H9 (cell line): ENCODE data around the gene POU2F1. TPM values are rescaled to one million over a fixed set of nuclear protein-coding genes. Genes with fewer than 3 reads are reported as not detected.

ENCODE experiments used
- DNase-seq: peaks from one replicate; pipeline ENCODE4 v3.0.0-alpha.2; 2017
- H2AFZ ChIP-seq: one replicate; pipeline ENCODE4 v1.6.1; 2013; ENCODE audit warnings: mild to moderate bottlenecking, low read length, control low read depth, moderate library complexity
- H2AK5ac ChIP-seq: 2 replicates; pipeline ENCODE4 v1.6.1; 2013; ENCODE audit warnings: low read length, control low read depth, mixed read lengths; ENCODE audit not compliant: insufficient read length
- H2BK120ac ChIP-seq: one replicate; pipeline ENCODE4 v1.6.1; 2013; ENCODE audit warnings: low read depth, mild to moderate bottlenecking, low read length, control low read depth, inconsistent platforms; ENCODE audit not compliant: poor library complexity, severe bottlenecking
- H2BK12ac ChIP-seq: 2 replicates; pipeline ENCODE4 v1.6.1; 2013; ENCODE audit warnings: low read length, control low read depth, mixed read lengths, low read depth; ENCODE audit not compliant: insufficient read length
- H2BK15ac ChIP-seq: 2 replicates; pipeline ENCODE4 v1.6.1; 2013; ENCODE audit warnings: low read depth, low read length, control low read depth
- H2BK20ac ChIP-seq: one replicate; pipeline ENCODE4 v1.6.1; 2013; ENCODE audit warnings: low read depth, mild to moderate bottlenecking, low read length, control low read depth, inconsistent platforms; ENCODE audit not compliant: poor library complexity, severe bottlenecking
- H2BK5ac ChIP-seq: 2 replicates; pipeline ENCODE4 v1.6.1; 2013; ENCODE audit warnings: low read length, control low read depth, mixed read lengths; ENCODE audit not compliant: insufficient read length
- H3K14ac ChIP-seq: 2 replicates; pipeline ENCODE4 v1.6.1; 2013; ENCODE audit warnings: low read length, control low read depth; ENCODE audit not compliant: insufficient read depth
- H3K18ac ChIP-seq: 2 replicates; pipeline ENCODE4 v1.6.1; 2013; ENCODE audit warnings: low read depth, mild to moderate bottlenecking, mixed read lengths, low read length, control low read depth; ENCODE audit not compliant: insufficient read length
- H3K23ac ChIP-seq: 2 replicates; pipeline ENCODE4 v1.6.1; 2013; ENCODE audit warnings: low read length, control low read depth, mixed read lengths, low read depth; ENCODE audit not compliant: insufficient read length
- H3K23me2 ChIP-seq: 2 replicates; pipeline ENCODE4 v1.6.1; 2013; ENCODE audit warnings: low read depth, mild to moderate bottlenecking, mixed read lengths, low read length, control low read depth; ENCODE audit not compliant: insufficient read length, poor library complexity, severe bottlenecking
- H3K27ac ChIP-seq: 2 replicates; pipeline ENCODE4 v1.5.1; 2013; ENCODE audit warnings: low read length, control low read depth, mixed read lengths, low read depth; ENCODE audit not compliant: insufficient read length
- H3K27me3 ChIP-seq: 2 replicates; pipeline ENCODE4 v1.6.1; 2013; ENCODE audit warnings: low read length, control low read depth, inconsistent platforms; ENCODE audit not compliant: insufficient read depth
- H3K4ac ChIP-seq: 2 replicates; pipeline ENCODE4 v1.6.1; 2013; ENCODE audit warnings: low read depth, mild to moderate bottlenecking, control low read depth, inconsistent platforms, low read length, moderate library complexity
- H3K4me1 ChIP-seq: 2 replicates; pipeline ENCODE4 v1.6.1; 2013; ENCODE audit warnings: low read length, control low read depth, inconsistent platforms; ENCODE audit not compliant: insufficient read depth
- H3K4me2 ChIP-seq: 2 replicates; pipeline ENCODE4 v1.6.1; 2013; ENCODE audit warnings: low read length, control low read depth, mixed read lengths; ENCODE audit not compliant: insufficient read length, insufficient read depth
- H3K56ac ChIP-seq: 2 replicates; pipeline ENCODE4 v1.6.1; 2013; ENCODE audit warnings: low read depth, mild to moderate bottlenecking, mixed read lengths, low read length, control low read depth; ENCODE audit not compliant: insufficient read length
- H3K79me1 ChIP-seq: 2 replicates; pipeline ENCODE4 v1.6.1; 2013; ENCODE audit warnings: low read depth, mild to moderate bottlenecking, moderate library complexity, low read length, control low read depth, inconsistent platforms; ENCODE audit not compliant: insufficient read depth, poor library complexity, severe bottlenecking
- H3K79me2 ChIP-seq: 2 replicates; pipeline ENCODE4 v1.6.1; 2013; ENCODE audit warnings: low read length, control low read depth, inconsistent platforms; ENCODE audit not compliant: insufficient read depth
- H3K9ac ChIP-seq: 2 replicates; pipeline ENCODE4 v1.6.1; 2013; ENCODE audit warnings: low read length, control low read depth, mixed read lengths; ENCODE audit not compliant: insufficient read length; ENCODE audit errors: extremely low read depth
- H3K9me3 ChIP-seq: one replicate; pipeline ENCODE4 v1.6.1; 2013; ENCODE audit warnings: low read depth, low read length, inconsistent platforms; ENCODE audit not compliant: control insufficient read depth
- H3T11ph ChIP-seq: one replicate; pipeline ENCODE4 v1.6.1; 2013; ENCODE audit warnings: mild to moderate bottlenecking, low read length, control low read depth, inconsistent platforms
- H4K20me1 ChIP-seq: one replicate; pipeline ENCODE4 v1.6.1; 2013; ENCODE audit not compliant: control insufficient read depth, insufficient read length, insufficient read depth
- H4K5ac ChIP-seq: 2 replicates; pipeline ENCODE4 v1.6.1; 2013; ENCODE audit warnings: low read depth, mild to moderate bottlenecking, mixed read lengths, low read length, control low read depth; ENCODE audit not compliant: insufficient read length
- H4K8ac ChIP-seq: replicated peaks from 2 replicates; pipeline ENCODE4 v1.6.1; 2013; ENCODE audit warnings: low read length, control low read depth, mixed read lengths, low read depth; ENCODE audit not compliant: insufficient read length
- H4K91ac ChIP-seq: 2 replicates; pipeline ENCODE4 v1.6.1; 2013; ENCODE audit warnings: low read depth, mild to moderate bottlenecking, moderate library complexity, mixed read lengths, low read length, control low read depth; ENCODE audit not compliant: insufficient read length
- H3K27ac Mint-ChIP-seq, 3 experiments: 2 replicates in 2 of 3; 3 replicates in 1 of 3; pipeline ENCODE4 v1.8.0; 2020 to 2021; ENCODE audit warnings: mixed read lengths in 3 of 3, mild to moderate bottlenecking in 1 of 3, moderate library complexity in 1 of 3
- H3K27me3 Mint-ChIP-seq: 2 replicates; pipeline ENCODE4 v1.8.0; 2021; ENCODE audit warnings: low read depth, mild to moderate bottlenecking, moderate library complexity, mixed read lengths
- H3K36me3 Mint-ChIP-seq, 3 experiments: 2 replicates in 2 of 3; 3 replicates in 1 of 3; pipeline ENCODE4 v1.8.0; 2020 to 2021; ENCODE audit warnings: low read depth in 3 of 3, mixed read lengths in 3 of 3; ENCODE audit not compliant: insufficient read depth in 1 of 3
- H3K4me1 Mint-ChIP-seq, 2 experiments: 2 replicates each; pipeline ENCODE4 v1.8.0; 2020; ENCODE audit warnings: mixed read lengths in 2 of 2
- H3K4me3 Mint-ChIP-seq, 2 experiments: 2 replicates in 1 of 2; 3 replicates in 1 of 2; pipeline ENCODE4 v1.8.0; 2020 to 2021; ENCODE audit warnings: mild to moderate bottlenecking in 2 of 2, mixed read lengths in 2 of 2, moderate library complexity in 1 of 2
- H3K9me3 Mint-ChIP-seq, 2 experiments: 2 replicates in 1 of 2; 3 replicates in 1 of 2; pipeline ENCODE4 v1.8.0; 2020; ENCODE audit warnings: mild to moderate bottlenecking in 2 of 2, mixed read lengths in 2 of 2, moderate library complexity in 1 of 2
- CTCF ChIP-seq: fragments of 200-600 bp; sonication (generic); conservative IDR thresholded peaks from 3 replicates; pipeline ENCODE4 v1.8.0; 2021; ENCODE audit warnings: antibody characterized with exemption, mild to moderate bottlenecking
- WGBS: extraction: QIAGEN DNeasy Blood & Tissue Kit; methylation state at CpG from one replicate; pipeline ENCODE4 v1.1.7; 2013; ENCODE audit warnings: missing lambda C conversion rate, low lambda C conversion rate, mixed read lengths; ENCODE audit not compliant: insufficient read length; ENCODE audit errors: extremely low coverage; 5-methylcytosine and 5-hydroxymethylcytosine counted together
- total RNA-seq: library from RNA; stranded (reverse); gene quantifications from 2 replicates; pipeline ENCODE4 v1.2.1, GENCODE V29; 2021

The POU2F1 gene
- total RNA-seq, 1 experiment from 2014 or later: 62.5 TPM

- Histone ChIP-seq H4K20me1 (no peaks in the 10 kb centered on the region), H3K9me3 (peaks cover 31% of the 10 kb centered on the region), H2BK5ac (no peak overlapping the region), H4K8ac (no peak overlapping the region), H3K79me2 (peaks cover 4% of the 10 kb centered on the region; the same call in 1 of the 2 replicates), H3K79me1 (peaks cover 8% of the 10 kb centered on the region), H3K4me2 (no peak overlapping the region), H3K23ac (no peak overlapping the region), H3K4ac (no peak overlapping the region), H3K27ac (no peak overlapping the region), H3K23me2 (no peaks in the 10 kb centered on the region), H2BK15ac (no peak overlapping the region), H2BK20ac (no peak overlapping the region), H3K4me1 (no peaks in the 10 kb centered on the region), H4K5ac (no peak overlapping the region), H3K18ac (no peak overlapping the region), H3T11ph (no peak overlapping the region), H2BK12ac (no peak overlapping the region), H2AK5ac (no peak overlapping the region), H2AFZ (no peak overlapping the region), H3K14ac (no peak overlapping the region), H4K91ac (no peak overlapping the region), H3K27me3 (no peaks in the 10 kb centered on the region), H2BK120ac (no peak overlapping the region), H3K56ac (no peak overlapping the region), H3K9ac (no peak overlapping the region)
- H3K4me1 Mint-ChIP-seq: peaks cover 9% of the 10 kb centered on the region in 2 experiments
- peaks cover 70 to 86% (median 82%) of the 10 kb centered on the region in 3 experiments for H3K36me3 Mint-ChIP-seq
- no peaks in the 10 kb centered on the region; the same call in 1 of the 2 replicates for H3K27me3 Mint-ChIP-seq
- H3K27ac Mint-ChIP-seq: no peak overlapping the region
- no peak for DNase-seq
- TF ChIP-seq CTCF: no peak
- H3K4me3 Mint-ChIP-seq: no peak overlapping the region
- peaks cover 55 to 65% of the 10 kb centered on the region in 2 experiments for H3K9me3 Mint-ChIP-seq
- no CpG with 5 or more reads among the region's 8 CpGs for WGBS
Observed at GRCh38 chr1:167322483-167322882, 101.8 kb downstream of the POU2F1 start.
